NCI-H2196 (cell line): ENCODE measurements around the gene EXT2.

Source experiments
- DNase-seq: peaks from one replicate; lab custom pipeline; 2025; ENCODE audit not compliant: unreplicated experiment; lab: John Stamatoyannopoulos, UW

The EXT2 gene

GRCh38 chr11:44285756-44286155 is 190.3 kb downstream of the EXT2 start:
- no peak for DNase-seq

- peak; percentile 72 for DNase-seq
Measured at GRCh38 chr11:44286268-44286880, 190.9 kb downstream of the EXT2 start.

DNA sequence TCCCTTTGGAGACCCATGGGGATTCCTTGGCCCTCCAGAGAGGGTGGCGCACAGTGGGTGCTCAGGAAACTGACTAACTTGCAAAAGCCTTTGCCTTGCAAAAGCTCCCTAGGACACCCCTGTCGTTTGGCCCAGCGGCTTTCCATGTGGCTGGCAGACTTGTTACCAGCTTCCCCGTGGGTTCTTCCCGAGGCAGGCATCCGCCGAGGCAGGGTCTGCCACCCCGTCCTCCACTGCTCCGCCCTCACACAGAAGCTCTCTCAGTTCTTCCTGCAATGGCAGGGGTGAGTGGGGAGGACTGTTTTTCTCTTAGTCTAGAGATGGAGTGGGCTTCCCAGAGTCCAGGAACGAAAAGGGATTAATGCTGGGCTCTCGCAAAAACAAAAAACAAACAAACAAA is 191.4 kb downstream of the EXT2 start:
- no peak for DNase-seq

- no peak for DNase-seq
Measured at GRCh38 chr11:44288133-44288526, 192.7 kb downstream of the EXT2 start.

- DNase-seq, result peak; percentile 25
Measured at GRCh38 chr11:44290208-44290607, 194.7 kb downstream of the EXT2 start.
